Peyer's patch (tissue), 4 donors: ENCODE data around the gene CASZ1.

Experiments used
- POLR2A ChIP-seq, 2 donors: fragments of 450-650 bp; IDR thresholded peaks; one replicate each; pipeline ENCODE4 v1.5.1; 2017; ENCODE audit warnings: antibody characterized with exemption in 2 of 2, mild to moderate bottlenecking in 2 of 2, moderate library complexity in 2 of 2
- TF ChIP-seq, protein P1 (sequence below), 6 experiments: fragments of 450-650 bp in 4 of 6; fragments of 200-600 bp in 2 of 6; sonication (generic) in 1 of 6; IDR thresholded peaks; one replicate each; pipeline ENCODE4 v1.5.1; 2017 to 2019; ENCODE audit warnings: antibody characterized with exemption in 6 of 6, mild to moderate bottlenecking in 3 of 6, moderate library complexity in 1 of 6

- TF ChIP-seq, protein P1, sequence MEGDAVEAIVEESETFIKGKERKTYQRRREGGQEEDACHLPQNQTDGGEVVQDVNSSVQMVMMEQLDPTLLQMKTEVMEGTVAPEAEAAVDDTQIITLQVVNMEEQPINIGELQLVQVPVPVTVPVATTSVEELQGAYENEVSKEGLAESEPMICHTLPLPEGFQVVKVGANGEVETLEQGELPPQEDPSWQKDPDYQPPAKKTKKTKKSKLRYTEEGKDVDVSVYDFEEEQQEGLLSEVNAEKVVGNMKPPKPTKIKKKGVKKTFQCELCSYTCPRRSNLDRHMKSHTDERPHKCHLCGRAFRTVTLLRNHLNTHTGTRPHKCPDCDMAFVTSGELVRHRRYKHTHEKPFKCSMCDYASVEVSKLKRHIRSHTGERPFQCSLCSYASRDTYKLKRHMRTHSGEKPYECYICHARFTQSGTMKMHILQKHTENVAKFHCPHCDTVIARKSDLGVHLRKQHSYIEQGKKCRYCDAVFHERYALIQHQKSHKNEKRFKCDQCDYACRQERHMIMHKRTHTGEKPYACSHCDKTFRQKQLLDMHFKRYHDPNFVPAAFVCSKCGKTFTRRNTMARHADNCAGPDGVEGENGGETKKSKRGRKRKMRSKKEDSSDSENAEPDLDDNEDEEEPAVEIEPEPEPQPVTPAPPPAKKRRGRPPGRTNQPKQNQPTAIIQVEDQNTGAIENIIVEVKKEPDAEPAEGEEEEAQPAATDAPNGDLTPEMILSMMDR (IDR thresholded peaks at IDR 0.05), result peak in 1 of 6 experiments; percentile 18
- TF ChIP-seq POLR2A (IDR thresholded peaks at IDR 0.05), result peak in 1 of 2 donors; percentile 57
Measured at GRCh38 chr1:10738061-10739058, 58.1 kb downstream of the CASZ1 start.
